ENCODE measurements around the gene LETM1. TPM values are rescaled to one million over a fixed set of nuclear protein-coding genes. Genes with fewer than 3 reads are reported as not detected.

Gene LETM1
- total and polyA plus RNA-seq, 2 donors (not counting 1 experiment from before 2014, with no cell fraction given): 28.5 to 45.1 TPM

DNA sequence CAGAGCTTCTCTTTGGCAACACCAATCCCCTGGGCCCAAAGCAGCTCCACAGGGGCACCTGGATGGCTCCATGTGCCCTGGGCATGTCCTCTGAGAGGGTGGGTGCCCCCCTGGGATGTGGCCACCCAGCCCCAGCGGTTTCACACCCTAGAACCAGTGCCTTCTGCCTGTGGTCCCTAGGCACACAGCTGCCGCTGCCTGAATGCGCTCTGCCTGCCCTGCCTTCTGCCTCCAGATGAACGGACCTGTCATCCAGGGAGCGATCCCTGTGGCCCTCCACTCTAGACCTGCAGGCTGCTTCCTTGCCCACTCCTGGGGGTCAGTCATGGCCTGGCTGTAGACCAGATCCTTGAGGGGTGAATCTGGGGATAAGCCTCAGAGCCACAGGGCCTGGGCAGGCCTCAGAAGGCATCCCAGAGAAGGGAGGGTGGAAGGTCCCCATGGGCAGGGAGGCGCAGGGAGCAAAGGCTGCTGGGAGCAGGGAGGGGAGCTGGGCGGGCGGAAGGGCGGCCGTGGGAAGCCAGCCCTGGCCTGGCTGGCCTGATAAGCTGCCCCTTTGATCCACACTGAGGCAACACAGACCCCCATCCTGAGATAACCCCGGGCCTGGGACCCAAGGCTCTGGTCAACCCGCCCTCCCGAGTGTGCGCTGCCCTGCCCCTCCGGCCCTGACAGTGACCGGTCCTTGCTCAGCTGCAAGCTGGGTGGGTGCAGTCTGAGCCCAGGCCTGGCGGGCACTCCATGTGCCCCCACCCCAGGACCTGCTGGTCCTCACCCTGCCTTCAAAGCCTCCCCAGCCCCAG lies 71.0 kb downstream of the LETM1 start:
- H3K4me1 Mint-ChIP-seq: no peaks in the 10 kb centered on the region
- H3K36me3 ChIP-seq (replicated peaks in 1 of 2; ENCODE audit: control extremely low read depth in 1 of 2, control insufficient read depth in 1 of 2, extremely low read depth in 1 of 2, insufficient read depth in 2 of 2, low read length in 1 of 2): no peaks in the 10 kb centered on the region
- no peak for TF ChIP-seq EZH2 (IDR thresholded peaks at IDR 0.05; ENCODE audit: borderline replicate concordance, insufficient read depth, low read depth, low read length, poor library complexity, severe bottlenecking)
- TF ChIP-seq, protein P1, sequence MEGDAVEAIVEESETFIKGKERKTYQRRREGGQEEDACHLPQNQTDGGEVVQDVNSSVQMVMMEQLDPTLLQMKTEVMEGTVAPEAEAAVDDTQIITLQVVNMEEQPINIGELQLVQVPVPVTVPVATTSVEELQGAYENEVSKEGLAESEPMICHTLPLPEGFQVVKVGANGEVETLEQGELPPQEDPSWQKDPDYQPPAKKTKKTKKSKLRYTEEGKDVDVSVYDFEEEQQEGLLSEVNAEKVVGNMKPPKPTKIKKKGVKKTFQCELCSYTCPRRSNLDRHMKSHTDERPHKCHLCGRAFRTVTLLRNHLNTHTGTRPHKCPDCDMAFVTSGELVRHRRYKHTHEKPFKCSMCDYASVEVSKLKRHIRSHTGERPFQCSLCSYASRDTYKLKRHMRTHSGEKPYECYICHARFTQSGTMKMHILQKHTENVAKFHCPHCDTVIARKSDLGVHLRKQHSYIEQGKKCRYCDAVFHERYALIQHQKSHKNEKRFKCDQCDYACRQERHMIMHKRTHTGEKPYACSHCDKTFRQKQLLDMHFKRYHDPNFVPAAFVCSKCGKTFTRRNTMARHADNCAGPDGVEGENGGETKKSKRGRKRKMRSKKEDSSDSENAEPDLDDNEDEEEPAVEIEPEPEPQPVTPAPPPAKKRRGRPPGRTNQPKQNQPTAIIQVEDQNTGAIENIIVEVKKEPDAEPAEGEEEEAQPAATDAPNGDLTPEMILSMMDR (IDR thresholded peaks at IDR 0.05): no peak
- DNase-seq (no peak), ATAC-seq (ENCODE audit: low read depth) (no peak)
- WGBS (ENCODE audit: insufficient coverage): 90% methylated on average over 17 of the region's 17 CpGs
- H2AFZ ChIP-seq (ENCODE audit: insufficient read depth, low read depth, low read length, poor library complexity, severe bottlenecking): no peak overlapping the region
- no peak overlapping the region for H3K4me3 ChIP-seq (ENCODE audit: control extremely low read depth in 1 of 5, extremely low read depth in 1 of 5, insufficient read depth in 1 of 5, low read depth in 2 of 5, low read length in 4 of 5)
- no peak overlapping the region for H3K4me2 ChIP-seq (replicated peaks; ENCODE audit: low read depth, low read length, poor library complexity, severe bottlenecking)
- intact Hi-C loops (cut with micrococcal nuclease): no loop called here
- H3K27ac ChIP-seq (ENCODE audit: low read length in 2 of 2): no peak overlapping the region
- no peaks in the 10 kb centered on the region for H4K20me1 ChIP-seq (ENCODE audit: control insufficient read depth, insufficient read depth, low read length, poor library complexity, severe bottlenecking)
- POLR2A ChIA-PET: no interaction called here
- H3K9me3 ChIP-seq (ENCODE audit: control extremely low read depth in 1 of 3, control insufficient read depth in 2 of 3, insufficient read depth in 1 of 3, low read length in 2 of 3): peaks cover 0 to 4% (median 0%) of the 10 kb centered on the region in 3 donors
- H3K27ac Mint-ChIP-seq: no peak overlapping the region
- H3K4me3 Mint-ChIP-seq: no peak overlapping the region
- H3K4me1 ChIP-seq (ENCODE audit: control insufficient read depth in 2 of 2, insufficient read depth in 2 of 2, low read length in 2 of 2): no peaks in the 10 kb centered on the region
- no peaks in the 10 kb centered on the region for H3K27me3 ChIP-seq (replicated peaks in 1 of 4; ENCODE audit: control extremely low read depth in 1 of 4, control insufficient read depth in 3 of 4, insufficient read depth in 4 of 4, low read length in 3 of 4)
- H3K9ac ChIP-seq (ENCODE audit: low read length): no peak overlapping the region
- H3K27me3 Mint-ChIP-seq: no peaks in the 10 kb centered on the region
- H3K9me3 Mint-ChIP-seq (ENCODE audit: insufficient read depth): no peaks in the 10 kb centered on the region
- H3K79me2 ChIP-seq (ENCODE audit: control insufficient read depth, insufficient read depth, low read length): no peaks in the 10 kb centered on the region
- CTCF ChIA-PET: no interaction called here

GRCh38 chr4:1784395-1784788 lies 71.6 kb downstream of the LETM1 start:
- H3K4me1 ChIP-seq (ENCODE audit: control insufficient read depth in 2 of 2, insufficient read depth in 2 of 2, low read length in 2 of 2): no peaks in the 10 kb centered on the region
- H3K4me2 ChIP-seq (replicated peaks; ENCODE audit: low read depth, low read length, poor library complexity, severe bottlenecking): no peak overlapping the region
- no peak overlapping the region for H3K27ac ChIP-seq (ENCODE audit: low read length in 2 of 2)
- CTCF ChIA-PET: no interaction called here
- H4K20me1 ChIP-seq (ENCODE audit: control insufficient read depth, insufficient read depth, low read length, poor library complexity, severe bottlenecking): no peaks in the 10 kb centered on the region
- DNase-seq (no peak), ATAC-seq (ENCODE audit: low read depth) (no peak)
- no peak overlapping the region for H3K9ac ChIP-seq (ENCODE audit: low read length)
- H2AFZ ChIP-seq (ENCODE audit: insufficient read depth, low read depth, low read length, poor library complexity, severe bottlenecking): no peak overlapping the region
- no peaks in the 10 kb centered on the region for H3K27me3 ChIP-seq (replicated peaks in 1 of 4; ENCODE audit: control extremely low read depth in 1 of 4, control insufficient read depth in 3 of 4, insufficient read depth in 4 of 4, low read length in 3 of 4)
- intact Hi-C loops (cut with micrococcal nuclease): no loop called here
- no peak overlapping the region for H3K27ac Mint-ChIP-seq
- H3K4me3 ChIP-seq (ENCODE audit: control extremely low read depth in 1 of 5, extremely low read depth in 1 of 5, insufficient read depth in 1 of 5, low read depth in 2 of 5, low read length in 4 of 5): no peak overlapping the region
- H3K9me3 Mint-ChIP-seq (ENCODE audit: insufficient read depth): no peaks in the 10 kb centered on the region
- H3K4me3 Mint-ChIP-seq: no peak overlapping the region
- 90% methylated on average over 10 of the region's 10 CpGs for WGBS (ENCODE audit: insufficient coverage)
- POLR2A ChIA-PET: no interaction called here
- H3K27me3 Mint-ChIP-seq: no peaks in the 10 kb centered on the region
- no peaks in the 10 kb centered on the region for H3K36me3 ChIP-seq (replicated peaks in 1 of 2; ENCODE audit: control extremely low read depth in 1 of 2, control insufficient read depth in 1 of 2, extremely low read depth in 1 of 2, insufficient read depth in 2 of 2, low read length in 1 of 2)
- TF ChIP-seq, protein P1 (IDR thresholded peaks at IDR 0.05): no peak
- TF ChIP-seq EZH2 (IDR thresholded peaks at IDR 0.05; ENCODE audit: borderline replicate concordance, insufficient read depth, low read depth, low read length, poor library complexity, severe bottlenecking): no peak
- H3K4me1 Mint-ChIP-seq: no peaks in the 10 kb centered on the region
- no peaks in the 10 kb centered on the region for H3K79me2 ChIP-seq (ENCODE audit: control insufficient read depth, insufficient read depth, low read length)
- H3K9me3 ChIP-seq (ENCODE audit: control extremely low read depth in 1 of 3, control insufficient read depth in 2 of 3, insufficient read depth in 1 of 3, low read length in 2 of 3): peaks cover 0 to 4% (median 0%) of the 10 kb centered on the region in 3 donors
